K562 (cell line): Measurements from ENCODE around the gene INSIG1. TPM values are rescaled to one million over a fixed set of nuclear protein-coding genes. Genes with fewer than 3 reads are reported as not detected.

Source experiments
- ATAC-seq: fragments of 200-7000 bp; cut with Tn5 transposase; 3 replicates; pipeline ENCODE4 v1.9.1; 2020; ENCODE audit warnings: moderate library complexity
- BruUV-seq: library from RNA; stranded (reverse); fragments of 400-500 nt; replicated peaks from 2 replicates; lab custom pipeline; 2021; lab: Mats Ljungman, UMichigan
- CTCF ChIA-PET: fragments of 300-600 bp; formaldehyde crosslinking; extraction: SDS; loops from one replicate; lab custom pipeline; 2021; ENCODE audit warnings: low intra/inter-chr PET ratio; lab: Yijun Ruan, JAX
- POLR2A ChIA-PET: fragments of 300-600, 350-650 bp; sonication (Branson Sonifier 250); formaldehyde crosslinking; extraction: SDS; loops from one replicate; lab custom pipeline; 2021; ENCODE audit warnings: antibody characterized with exemption, inconsistent platforms; lab: Yijun Ruan, JAX
- DNase-seq, 4 experiments: peaks; one replicate each; pipeline versions ENCODE4 v3.0.0 to v3.0.0-alpha.2; 2011 to 2018; ENCODE audit warnings: low spot score in 3 of 4, mixed read lengths in 3 of 4; ENCODE audit errors: extremely low read depth in 1 of 4
- FAIRE-seq: peaks from 2 replicates; lab custom pipeline; 2011; peaks lifted over from hg19 to GRCh38; lab: Jason Lieb, UNC
- H2AFZ ChIP-seq: 2 replicates; pipeline ENCODE4 v1.6.0; 2011; ENCODE audit warnings: low read depth, low read length, control low read depth, inconsistent platforms
- H3K27ac ChIP-seq: fragments of 200-600 bp; 3 replicates; pipeline ENCODE4 v1.8.0; 2011; ENCODE audit warnings: low read depth, mild to moderate bottlenecking, control low read depth, inconsistent platforms, low read length, moderate library complexity, mixed read lengths; ENCODE audit errors: extremely low read depth
- H3K27me3 ChIP-seq, 2 experiments: fragments of 300-600 bp in 1 of 2; 2 replicates in 1 of 2; 3 replicates in 1 of 2; pipeline versions ENCODE4 v1.6.0 to v1.8.0; 2011; ENCODE audit warnings: inconsistent platforms in 2 of 2, low read length in 2 of 2, mild to moderate bottlenecking in 1 of 2, mixed read lengths in 1 of 2, moderate library complexity in 1 of 2; ENCODE audit not compliant: control insufficient read depth in 2 of 2, insufficient read depth in 2 of 2
- H3K36me3 ChIP-seq: fragments of 300-600 bp; 3 replicates; pipeline ENCODE4 v1.8.0; 2011; ENCODE audit warnings: mild to moderate bottlenecking, low read length, inconsistent platforms; ENCODE audit not compliant: control insufficient read depth, insufficient read depth
- H3K4me1 ChIP-seq, 2 experiments: fragments of 200-600 bp in 1 of 2; replicated peaks in 1 of 2; 2 replicates in 1 of 2; 3 replicates in 1 of 2; pipeline versions ENCODE4 v1.5.1 to v1.8.0; 2011; ENCODE audit warnings: inconsistent platforms in 2 of 2, low read length in 2 of 2, mild to moderate bottlenecking in 1 of 2, mixed read lengths in 1 of 2, moderate library complexity in 1 of 2; ENCODE audit not compliant: control insufficient read depth in 2 of 2, insufficient read depth in 2 of 2
- H3K4me2 ChIP-seq: 2 replicates; pipeline ENCODE4 v1.6.1; 2011; ENCODE audit warnings: low read length, control low read depth, inconsistent platforms, mixed read lengths; ENCODE audit not compliant: insufficient read depth
- H3K4me3 ChIP-seq: fragments of 200-600 bp; sonication (generic), shearing (Covaris generic); 2 replicates; pipeline ENCODE4 v1.5.1; 2016; ENCODE audit warnings: control low read depth, inconsistent platforms
- H3K79me2 ChIP-seq: fragments of 200-600 bp; 3 replicates; pipeline ENCODE4 v1.8.0; 2011; ENCODE audit warnings: low read length, inconsistent platforms; ENCODE audit not compliant: control insufficient read depth, insufficient read depth
- H3K9ac ChIP-seq, 2 experiments: 2 replicates each; pipeline versions ENCODE4 v1.6.0 to v1.6.1; 2011; ENCODE audit warnings: low read depth in 2 of 2, low read length in 2 of 2, control low read depth in 1 of 2, inconsistent platforms in 1 of 2, mild to moderate bottlenecking in 1 of 2, mixed read lengths in 1 of 2; ENCODE audit not compliant: insufficient read depth in 1 of 2
- H3K9me1 ChIP-seq: one replicate; pipeline ENCODE4 v1.6.0; 2011; ENCODE audit warnings: inconsistent platforms, mild to moderate bottlenecking, low read length, moderate library complexity; ENCODE audit not compliant: control insufficient read depth, insufficient read depth
- H3K9me3 ChIP-seq: replicated peaks from 2 replicates; pipeline ENCODE4 v1.5.1; 2011; ENCODE audit warnings: low read depth, low read length, inconsistent platforms; ENCODE audit not compliant: control insufficient read depth, insufficient read depth
- H4K20me1 ChIP-seq: replicated peaks from 2 replicates; pipeline ENCODE4 v1.6.1; 2011; ENCODE audit warnings: low read length, inconsistent platforms, mixed read lengths; ENCODE audit not compliant: control insufficient read depth, insufficient read depth
- CAMTA2 ChIP-seq: fragments of 250-450 bp; sonication (Bioruptor Pico); conservative IDR thresholded peaks from 2 replicates; pipeline ENCODE4 v1.5.1; 2022
- ESRRA ChIP-seq: fragments of 450-650 bp; IDR thresholded peaks from 2 replicates; pipeline ENCODE4 v1.6.1; 2014; ENCODE audit warnings: low read depth, mild to moderate bottlenecking, moderate library complexity, borderline replicate concordance
- FOXJ3 ChIP-seq: sonication (generic); formaldehyde crosslinking; IDR thresholded peaks from 2 replicates; pipeline ENCODE4 v1.4.0; 2020; ENCODE audit warnings: mild to moderate bottlenecking, missing genetic modification reagents
- GABPA ChIP-seq: fragments of 200-800 bp; sonication (Bioruptor generic); conservative IDR thresholded peaks from 2 replicates; pipeline ENCODE4 v1.6.1; 2016; ENCODE audit warnings: low read depth, missing genetic modification characterization, missing compliant biosample characterization
- NR1H2 ChIP-seq: sonication (generic); formaldehyde crosslinking; IDR thresholded peaks from 2 replicates; pipeline ENCODE4 v1.4.0; 2020; ENCODE audit warnings: mild to moderate bottlenecking, missing genetic modification reagents
- SRSF3 ChIP-seq: fragments of 200-400 bp; formaldehyde crosslinking; IDR thresholded peaks from 2 replicates; pipeline ENCODE4 v1.6.1; 2016; ENCODE audit warnings: mild to moderate bottlenecking, low read length, moderate library complexity; ENCODE audit not compliant: insufficient read depth
- TCF3 ChIP-seq: sonication (generic); formaldehyde crosslinking; IDR thresholded peaks from 2 replicates; pipeline ENCODE4 v1.4.0; 2020; ENCODE audit warnings: mild to moderate bottlenecking, missing genetic modification reagents
- WGBS: fragments of 100-300 bp; shearing (Covaris generic); methylation state at CpG from one replicate; pipeline ENCODE4 v1.1.6; 2016; ENCODE audit warnings: low coverage, mixed read lengths; ENCODE audit not compliant: insufficient coverage; ENCODE audit errors: missing lambda C conversion rate; 5-methylcytosine and 5-hydroxymethylcytosine counted together
- in situ Hi-C: fragments of 300-500 bp; cut with MboI; formaldehyde crosslinking; loops from 4 replicates; pipeline ENCODE4 v1.15.0; 2018; ENCODE audit warnings: inconsistent platforms, mixed read lengths
- intact Hi-C: fragments of 100-400 bp; cut with micrococcal nuclease; formaldehyde crosslinking; loops from 2 replicates; pipeline ENCODE4 v1.14.2; 2022
- polyA plus RNA-seq, 8 experiments: library from polyadenylated mRNA; depleted of rRNA in 4 of 8; stranded (reverse) in 5 of 8; unstranded in 3 of 8; fragments of >200 nt; fragmentation: Nextera tagmentation in 2 of 8; fragmentation: Illumina TruSeq in 1 of 8; extraction: Ambion mirVana in 2 of 8; extraction: Trizol in 1 of 8; gene quantifications; 2 replicates each; pipeline versions ENCODE4 v1.2.1 to v1.2.3, GENCODE V29; 2011 to 2014; ENCODE audit warnings: inconsistent platforms in 1 of 8, missing spikeins in 1 of 8
- total RNA-seq, 7 experiments: library from RNA; depleted of rRNA in 6 of 7; stranded (reverse); fragments of >200 nt in 6 of 7; fragmentation: Illumina TruSeq in 2 of 7; extraction: Trizol in 2 of 7; gene quantifications; 2 replicates each; pipeline versions ENCODE4 v1.2.1 to v1.2.3, GENCODE V29; 2011 to 2021; ENCODE audit warnings: low replicate concordance in 1 of 7
- TF ChIP-seq, protein P1 (sequence below): sonication (generic); formaldehyde crosslinking; IDR thresholded peaks from 2 replicates; pipeline ENCODE4 v1.9.0; 2022; ENCODE audit warnings: mild to moderate bottlenecking, missing genetic modification reagents

Gene INSIG1
- total and polyA plus RNA-seq, 9 of the 15 experiments (the other 6 are each of a cell fraction or from before 2014, with no cell fraction given) = 57.1 to 787 (median 238) TPM

DNA sequence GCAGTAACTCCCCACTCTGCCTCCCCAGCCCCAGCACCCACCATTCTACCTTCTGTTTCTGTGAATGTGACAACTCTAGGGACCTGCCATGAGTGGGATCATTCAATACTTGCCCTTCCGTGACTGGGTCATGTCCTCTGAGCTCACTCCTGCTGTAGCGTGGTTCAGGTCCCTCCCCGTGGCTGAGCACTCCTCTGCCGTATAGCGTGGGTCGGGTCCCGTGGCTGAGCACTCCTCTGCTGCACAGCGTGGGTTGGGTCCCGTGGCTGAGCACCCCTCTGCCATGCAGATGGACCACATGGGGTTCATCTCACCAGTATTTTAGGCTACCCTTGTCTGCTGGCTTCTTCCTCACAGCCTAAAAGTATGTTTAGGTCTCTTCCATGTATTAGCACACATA is 43.0 kb downstream of the INSIG1 start (continued):
- TF ChIP-seq CAMTA2 (CRISPR knock-in tag) (no peak), SRSF3 (no peak), GABPA (tag) (no peak)
- TF ChIP-seq, protein P1, sequence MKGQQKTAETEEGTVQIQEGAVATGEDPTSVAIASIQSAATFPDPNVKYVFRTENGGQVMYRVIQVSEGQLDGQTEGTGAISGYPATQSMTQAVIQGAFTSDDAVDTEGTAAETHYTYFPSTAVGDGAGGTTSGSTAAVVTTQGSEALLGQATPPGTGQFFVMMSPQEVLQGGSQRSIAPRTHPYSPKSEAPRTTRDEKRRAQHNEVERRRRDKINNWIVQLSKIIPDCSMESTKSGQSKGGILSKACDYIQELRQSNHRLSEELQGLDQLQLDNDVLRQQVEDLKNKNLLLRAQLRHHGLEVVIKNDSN (CRISPR knock-in tag) = no peak

DNA sequence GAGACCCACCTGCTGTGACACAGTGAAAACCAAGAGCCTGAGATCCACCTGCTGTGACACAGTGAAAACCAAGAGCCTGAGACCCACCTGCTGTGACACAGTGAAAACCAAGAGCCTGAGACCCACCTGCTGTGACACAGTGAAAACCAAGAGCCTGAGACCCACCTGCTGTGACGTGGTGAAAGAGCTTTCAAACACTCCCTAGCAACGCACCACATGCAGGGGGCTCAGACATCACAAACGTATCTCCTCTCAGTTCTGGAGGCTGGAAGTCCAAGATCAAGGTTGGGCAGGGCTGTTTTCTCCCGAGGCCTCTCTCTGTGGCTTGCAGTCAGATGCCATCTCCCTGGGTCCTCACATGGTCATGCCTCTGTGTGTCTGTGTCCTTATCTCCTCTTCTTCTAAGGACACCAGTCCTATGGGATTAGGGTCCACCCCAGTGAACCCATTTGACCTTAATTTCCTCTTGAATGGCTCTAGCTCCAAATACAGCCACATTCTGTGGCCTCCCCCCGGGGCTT is 43.8 kb downstream of the INSIG1 start:
- intact Hi-C loops = loop anchor here (5.0 kb wide), 1 partner anchor 84 kb away; no protein-coding TSS in a partner anchor
- ChIA-PET POLR2A (interaction anchor here (1.1 kb wide), 1 partner anchor 414 kb away, joined by 3 read pairs; no protein-coding TSS in a partner anchor), CTCF (no interaction called here)
- TF ChIP-seq FOXJ3 (CRISPR knock-in tag) = no peak
- peak; percentile 66 for TF ChIP-seq ESRRA
- 0 out of 2 replicates have a peak, but pooled peaks have one; percentile 36 for TF ChIP-seq NR1H2 (CRISPR knock-in tag)
- 0 out of 2 replicates have a peak, but pooled peaks have one; percentile 20 for TF ChIP-seq TCF3 (CRISPR knock-in tag)
- no peak overlapping the region for H3K4me2 ChIP-seq
- H3K9me3 ChIP-seq = no peaks in the 10 kb centered on the region
- H3K79me2 ChIP-seq = no peaks in the 10 kb centered on the region
- H4K20me1 ChIP-seq = 0 out of 2 replicates have a peak, but pooled peaks cover 5% of the 10 kb centered on the region
- H3K27me3 ChIP-seq = peaks cover 62 to 74% of the 10 kb centered on the region in 2 experiments
- no peaks in the 10 kb centered on the region for H3K36me3 ChIP-seq
- no peak overlapping the region for H3K4me3 ChIP-seq
- BruUV-seq = no TSS peak
- ATAC-seq (no peak), DNase-seq (no peak), FAIRE-seq (no peak)
- no peak overlapping the region for H2AFZ ChIP-seq
- 0% methylated on average over 5 of the region's 5 CpGs for WGBS
- no peak overlapping the region for H3K27ac ChIP-seq
- H3K4me1 ChIP-seq = peaks cover 0 to 25% of the 10 kb centered on the region in 2 experiments; a peak in 3 of 5 replicates
- in situ Hi-C loops = loop anchor here (5.0 kb wide), 2 partner anchors 154 to 414 kb away; no protein-coding TSS in a partner anchor
- no peak overlapping the region for H3K9ac ChIP-seq
- no peaks in the 10 kb centered on the region for H3K9me1 ChIP-seq
